Panc1 (cell line): Measurements from ENCODE around the gene MMP23B.

Source experiments
- POLR2AphosphoS5 ChIP-seq: IDR thresholded peaks from 2 replicates; pipeline ENCODE4 v1.6.1; 2012; ENCODE audit warnings: mild to moderate bottlenecking, low read depth, low read length, moderate library complexity
- SIN3A ChIP-seq: IDR thresholded peaks from 2 replicates; pipeline ENCODE4 v1.6.1; 2012; ENCODE audit warnings: low read depth, mild to moderate bottlenecking, low read length, moderate library complexity, borderline replicate concordance; ENCODE audit not compliant: insufficient read depth
- TF ChIP-seq, protein P1 (sequence below): fragments of 450-650 bp; IDR thresholded peaks from 2 replicates; pipeline ENCODE4 v1.5.1; 2017; ENCODE audit warnings: mild to moderate bottlenecking
- TF ChIP-seq, protein P2 (sequence below), 2 experiments: IDR thresholded peaks; 2 replicates each; pipeline ENCODE4 v1.6.1; 2011 to 2012; ENCODE audit warnings: low read depth in 2 of 2, control low read depth in 1 of 2, low read length in 1 of 2, mild to moderate bottlenecking in 1 of 2, moderate library complexity in 1 of 2; ENCODE audit not compliant: insufficient read depth in 1 of 2

DNA sequence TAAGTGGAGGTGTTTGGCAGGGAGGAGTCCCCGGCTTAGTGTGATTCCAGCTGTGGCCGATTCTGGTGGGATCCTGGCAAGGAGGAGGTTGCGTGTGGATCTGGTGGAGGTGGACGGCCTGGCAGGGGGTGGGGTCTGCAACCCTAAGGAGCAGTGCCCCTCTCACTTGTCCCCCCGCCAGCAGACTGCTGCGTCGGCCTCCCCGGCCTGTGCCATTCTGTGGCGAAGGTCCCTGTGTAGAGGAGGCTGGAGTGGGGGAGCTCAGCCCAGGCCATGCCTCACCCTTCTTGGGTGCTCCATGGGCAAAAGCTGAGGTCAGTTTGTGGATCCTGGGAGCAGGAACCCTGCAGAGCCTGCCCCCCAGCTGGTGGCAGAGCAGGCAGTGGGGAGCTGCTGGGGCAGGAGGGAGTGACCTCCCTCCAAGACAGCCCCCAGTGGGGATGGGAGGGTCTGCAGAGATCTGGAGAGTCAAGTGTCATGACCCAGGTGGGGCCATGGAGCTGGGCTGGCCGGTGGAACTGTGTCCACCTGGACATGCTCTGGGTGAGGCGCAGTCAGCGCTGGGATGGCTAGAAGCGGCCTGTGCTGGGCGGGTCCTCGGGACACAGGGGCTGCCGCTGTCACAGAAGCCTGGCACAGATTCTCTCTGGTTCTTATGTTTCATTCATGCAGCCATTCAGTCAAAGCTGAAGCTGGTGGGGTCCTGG is 11.4 kb upstream of the MMP23B start:
- TF ChIP-seq SIN3A = no peak
- TF ChIP-seq, protein P1, sequence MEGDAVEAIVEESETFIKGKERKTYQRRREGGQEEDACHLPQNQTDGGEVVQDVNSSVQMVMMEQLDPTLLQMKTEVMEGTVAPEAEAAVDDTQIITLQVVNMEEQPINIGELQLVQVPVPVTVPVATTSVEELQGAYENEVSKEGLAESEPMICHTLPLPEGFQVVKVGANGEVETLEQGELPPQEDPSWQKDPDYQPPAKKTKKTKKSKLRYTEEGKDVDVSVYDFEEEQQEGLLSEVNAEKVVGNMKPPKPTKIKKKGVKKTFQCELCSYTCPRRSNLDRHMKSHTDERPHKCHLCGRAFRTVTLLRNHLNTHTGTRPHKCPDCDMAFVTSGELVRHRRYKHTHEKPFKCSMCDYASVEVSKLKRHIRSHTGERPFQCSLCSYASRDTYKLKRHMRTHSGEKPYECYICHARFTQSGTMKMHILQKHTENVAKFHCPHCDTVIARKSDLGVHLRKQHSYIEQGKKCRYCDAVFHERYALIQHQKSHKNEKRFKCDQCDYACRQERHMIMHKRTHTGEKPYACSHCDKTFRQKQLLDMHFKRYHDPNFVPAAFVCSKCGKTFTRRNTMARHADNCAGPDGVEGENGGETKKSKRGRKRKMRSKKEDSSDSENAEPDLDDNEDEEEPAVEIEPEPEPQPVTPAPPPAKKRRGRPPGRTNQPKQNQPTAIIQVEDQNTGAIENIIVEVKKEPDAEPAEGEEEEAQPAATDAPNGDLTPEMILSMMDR = no peak
- no peak for TF ChIP-seq POLR2AphosphoS5
- TF ChIP-seq, protein P2, sequence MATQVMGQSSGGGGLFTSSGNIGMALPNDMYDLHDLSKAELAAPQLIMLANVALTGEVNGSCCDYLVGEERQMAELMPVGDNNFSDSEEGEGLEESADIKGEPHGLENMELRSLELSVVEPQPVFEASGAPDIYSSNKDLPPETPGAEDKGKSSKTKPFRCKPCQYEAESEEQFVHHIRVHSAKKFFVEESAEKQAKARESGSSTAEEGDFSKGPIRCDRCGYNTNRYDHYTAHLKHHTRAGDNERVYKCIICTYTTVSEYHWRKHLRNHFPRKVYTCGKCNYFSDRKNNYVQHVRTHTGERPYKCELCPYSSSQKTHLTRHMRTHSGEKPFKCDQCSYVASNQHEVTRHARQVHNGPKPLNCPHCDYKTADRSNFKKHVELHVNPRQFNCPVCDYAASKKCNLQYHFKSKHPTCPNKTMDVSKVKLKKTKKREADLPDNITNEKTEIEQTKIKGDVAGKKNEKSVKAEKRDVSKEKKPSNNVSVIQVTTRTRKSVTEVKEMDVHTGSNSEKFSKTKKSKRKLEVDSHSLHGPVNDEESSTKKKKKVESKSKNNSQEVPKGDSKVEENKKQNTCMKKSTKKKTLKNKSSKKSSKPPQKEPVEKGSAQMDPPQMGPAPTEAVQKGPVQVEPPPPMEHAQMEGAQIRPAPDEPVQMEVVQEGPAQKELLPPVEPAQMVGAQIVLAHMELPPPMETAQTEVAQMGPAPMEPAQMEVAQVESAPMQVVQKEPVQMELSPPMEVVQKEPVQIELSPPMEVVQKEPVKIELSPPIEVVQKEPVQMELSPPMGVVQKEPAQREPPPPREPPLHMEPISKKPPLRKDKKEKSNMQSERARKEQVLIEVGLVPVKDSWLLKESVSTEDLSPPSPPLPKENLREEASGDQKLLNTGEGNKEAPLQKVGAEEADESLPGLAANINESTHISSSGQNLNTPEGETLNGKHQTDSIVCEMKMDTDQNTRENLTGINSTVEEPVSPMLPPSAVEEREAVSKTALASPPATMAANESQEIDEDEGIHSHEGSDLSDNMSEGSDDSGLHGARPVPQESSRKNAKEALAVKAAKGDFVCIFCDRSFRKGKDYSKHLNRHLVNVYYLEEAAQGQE (IDR thresholded peaks at IDR 0.05; ENCODE audit: insufficient read depth in 1 of 2, low read depth in 2 of 2, low read length in 1 of 2) = no peak
